MM.1S (cell line): Measurements from ENCODE around the gene EOLA2.

Experiments
- EZH2 ChIP-seq: fragments of 300-600 bp; sonication (generic); optimal IDR thresholded peaks from 2 replicates; pipeline ENCODE3; 2017; ENCODE audit warnings: low read depth, mild to moderate bottlenecking, antibody characterized with exemption, low read length, mixed read lengths
- EZH2phosphoT487 ChIP-seq: fragments of 300-600 bp; sonication (generic); IDR thresholded peaks from 2 replicates; pipeline ENCODE4 v1.6.1; 2018; ENCODE audit warnings: antibody characterized with exemption, low read length

DNA sequence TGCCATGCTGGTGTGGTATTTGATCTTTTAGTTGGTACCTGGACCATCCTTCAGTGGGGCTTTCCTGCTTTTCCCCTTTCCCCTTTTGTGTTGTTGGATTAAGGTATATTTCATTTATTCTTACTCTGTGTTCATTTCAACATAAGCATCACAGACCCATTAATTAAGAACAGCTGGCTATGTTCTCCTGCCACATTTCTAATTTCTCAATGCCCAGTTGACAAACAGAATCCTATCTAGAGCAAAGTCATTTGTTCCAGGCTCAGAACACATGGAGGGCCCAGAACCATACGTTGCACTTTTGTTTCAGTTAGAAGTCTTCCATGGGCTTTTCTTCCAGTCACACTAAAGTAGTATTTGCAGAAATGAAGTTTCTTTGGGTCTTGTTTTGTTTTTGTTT lies 46.1 kb upstream of the EOLA2 start:
- no peak for TF ChIP-seq EZH2phosphoT487
- TF ChIP-seq EZH2 = no peak
